GM10847 (cell line): Measurements from ENCODE around the gene ADGRL3.

Experiments used
- POLR2A ChIP-seq: IDR thresholded peaks from 2 replicates; pipeline ENCODE4 v1.6.1; 2011; ENCODE audit not compliant: insufficient read length; ENCODE audit errors: extremely low read depth

The ADGRL3 gene

GRCh38 chr4:61919561-61919960, 719.4 kb downstream of the ADGRL3 start:
- TF ChIP-seq POLR2A: no peak

GRCh38 chr4:61921920-61922319, 721.8 kb downstream of the ADGRL3 start:
- no peak for TF ChIP-seq POLR2A

- no peak for TF ChIP-seq POLR2A
Observed at GRCh38 chr4:61922766-61923165, 722.6 kb downstream of the ADGRL3 start.

DNA sequence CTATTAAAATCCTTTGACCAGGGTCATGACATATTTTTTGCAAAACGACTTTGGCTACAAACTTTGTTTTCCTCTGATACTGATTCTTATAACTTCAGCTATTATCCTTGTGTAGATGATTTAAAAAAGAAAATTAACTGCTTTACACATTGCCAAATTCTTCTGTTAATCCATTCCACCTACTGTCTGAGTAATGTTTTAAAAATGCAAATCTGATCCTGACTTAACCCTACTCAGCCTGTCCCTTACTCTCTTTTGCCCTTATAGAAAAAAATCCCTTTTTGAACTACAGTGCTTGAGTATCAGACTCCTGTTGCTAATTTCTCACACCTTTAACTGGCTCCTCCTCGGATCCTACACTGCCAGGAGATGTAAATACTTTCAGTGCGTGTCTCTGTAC, 723.1 kb downstream of the ADGRL3 start:
- no peak for TF ChIP-seq POLR2A

DNA sequence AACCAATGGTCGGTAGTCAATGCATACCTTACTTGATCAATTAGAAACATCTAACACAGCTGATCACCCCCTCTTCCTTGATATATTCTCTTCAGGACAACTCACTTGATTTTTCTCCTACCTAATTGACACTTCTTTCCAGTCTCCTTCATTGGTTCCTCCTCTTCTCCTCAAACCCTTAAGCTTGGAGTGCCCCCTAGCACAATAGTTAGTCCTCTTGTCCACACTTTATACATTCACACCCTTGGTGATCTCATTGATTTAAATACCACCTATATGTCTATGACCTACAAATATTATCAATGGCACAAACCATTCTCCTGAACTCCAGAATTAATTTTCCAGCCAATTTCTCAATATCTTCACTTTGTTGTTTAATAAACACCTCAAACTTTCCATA, 724.0 kb downstream of the ADGRL3 start:
- TF ChIP-seq POLR2A: no peak

- TF ChIP-seq POLR2A: no peak
Observed at GRCh38 chr4:61933527-61933926, 733.4 kb downstream of the ADGRL3 start.

GRCh38 chr4:61934198-61934597, 734.1 kb downstream of the ADGRL3 start:
- no peak for TF ChIP-seq POLR2A

GRCh38 chr4:61938250-61938846, 738.2 kb downstream of the ADGRL3 start:
- TF ChIP-seq POLR2A: no peak

GRCh38 chr4:61950625-61951024, 750.5 kb downstream of the ADGRL3 start:
- TF ChIP-seq POLR2A: no peak

DNA sequence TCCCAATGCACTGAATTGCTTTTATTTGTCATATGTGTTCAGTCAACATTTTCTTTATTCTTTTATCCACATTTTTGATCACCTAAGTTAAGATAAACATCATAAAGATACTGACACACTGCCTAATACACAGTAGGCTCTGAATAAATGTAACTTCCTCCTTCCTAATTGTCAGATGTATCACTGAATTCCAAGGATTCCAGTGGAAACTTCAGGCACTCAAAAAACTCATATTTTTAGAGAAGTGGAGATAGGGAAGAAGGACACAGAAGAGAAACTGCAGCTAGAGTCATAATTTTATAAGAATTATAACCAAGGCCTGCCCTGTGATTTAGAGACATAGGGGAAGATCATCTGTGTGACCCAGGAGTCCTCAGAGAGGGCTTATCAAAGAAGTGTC, 753.3 kb downstream of the ADGRL3 start:
- TF ChIP-seq POLR2A: no peak

GRCh38 chr4:61958591-61958990, 758.5 kb downstream of the ADGRL3 start:
- no peak for TF ChIP-seq POLR2A

DNA sequence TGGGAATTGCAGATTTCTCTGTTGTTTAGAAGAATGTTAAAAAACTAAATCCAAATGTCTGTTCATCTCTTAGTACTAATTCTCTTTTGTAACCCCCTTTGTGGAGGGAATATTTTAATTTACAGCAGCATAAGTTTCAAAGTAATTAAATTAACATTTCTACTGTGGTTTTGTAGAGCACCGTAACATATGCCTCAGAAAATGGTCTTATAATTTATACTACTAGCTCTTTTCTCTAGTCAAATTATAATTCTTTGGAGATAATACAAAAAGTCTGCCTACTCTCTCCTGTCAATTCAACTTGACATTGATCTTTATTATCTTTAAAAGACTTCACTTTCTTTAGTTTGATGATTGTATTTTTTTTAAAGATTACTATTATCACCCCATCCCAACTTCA, 759.0 kb downstream of the ADGRL3 start:
- no peak for TF ChIP-seq POLR2A

DNA sequence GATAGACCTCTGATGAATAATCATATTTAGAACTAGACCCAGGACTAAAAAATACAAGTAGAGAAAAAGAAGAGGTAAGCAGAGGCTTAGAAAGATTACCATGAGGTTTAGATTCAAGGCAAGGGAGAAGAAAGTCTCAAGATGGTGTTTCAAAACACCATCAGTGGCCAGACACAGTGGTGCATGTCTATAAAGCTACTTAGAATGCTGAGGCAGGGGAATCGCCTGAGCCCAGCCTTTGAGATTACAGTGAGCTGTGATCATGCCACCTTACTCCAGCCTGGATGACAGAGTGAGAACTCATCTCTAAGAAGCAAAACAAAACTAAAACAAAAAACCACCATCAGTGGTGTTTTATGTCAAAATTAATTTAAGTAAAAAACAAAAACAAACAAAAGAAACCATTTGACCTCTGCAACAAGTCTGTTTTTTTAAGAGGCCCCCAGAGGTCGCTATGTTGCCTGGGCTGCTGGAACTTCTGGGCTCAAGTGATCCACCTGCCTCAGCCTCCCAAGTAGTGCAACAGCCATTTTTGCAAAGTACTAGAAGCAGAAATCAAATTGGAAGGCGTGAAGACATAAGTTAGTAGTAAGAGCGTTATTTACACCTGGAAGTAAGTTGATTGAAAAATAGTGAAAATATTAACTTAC, 784.3 kb downstream of the ADGRL3 start:
- TF ChIP-seq POLR2A: no peak

GRCh38 chr4:61985426-61985825, 785.3 kb downstream of the ADGRL3 start:
- TF ChIP-seq POLR2A: no peak

DNA sequence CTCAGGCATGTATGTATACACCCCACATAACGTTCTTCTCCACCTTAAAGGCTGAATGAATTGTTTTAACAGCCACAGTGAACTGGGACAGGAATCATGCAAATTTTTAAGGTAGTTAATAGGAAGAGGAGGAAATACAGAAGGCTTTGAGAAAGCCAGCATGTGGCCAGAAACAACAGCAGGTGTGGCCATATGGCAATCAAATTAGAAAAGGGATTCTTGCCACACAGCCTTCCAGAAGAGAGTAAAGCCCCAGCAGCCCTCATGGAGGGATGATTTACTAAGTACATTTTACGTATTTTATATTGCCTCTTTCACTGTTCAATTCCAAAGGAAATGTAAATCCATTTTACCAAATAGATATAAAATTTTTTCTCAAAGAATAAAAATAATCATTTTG, 792.2 kb downstream of the ADGRL3 start:
- TF ChIP-seq POLR2A: no peak

- no peak for TF ChIP-seq POLR2A
Observed at GRCh38 chr4:61994036-61994435, 793.9 kb downstream of the ADGRL3 start.

- no peak for TF ChIP-seq POLR2A
Observed at GRCh38 chr4:61995717-61996340, 795.7 kb downstream of the ADGRL3 start.
